Lung (tissue), 12 donors: ENCODE results near the gene SAMD11. TPM values are rescaled to one million over a fixed set of nuclear protein-coding genes. Genes with fewer than 3 reads are reported as not detected.

ENCODE experiments used
- ATAC-seq: fragments of 200-7000 bp; cut with Tn5 transposase; one replicate; pipeline ENCODE4 v1.9.1; 2020; ENCODE audit warnings: moderate number of reproducible peaks; ENCODE audit not compliant: insufficient read depth, low FRiP score
- DNase-seq, 3 donors: peaks; one replicate each; pipeline ENCODE4 v3.0.0-alpha.2; 2013 to 2017
- H3K27ac ChIP-seq, 2 donors: one replicate each; pipeline ENCODE4 v1.5.1; 2013; ENCODE audit warnings: mild to moderate bottlenecking in 2 of 2, moderate library complexity in 2 of 2, control low read depth in 1 of 2, inconsistent platforms in 1 of 2, low read depth in 1 of 2, low read length in 1 of 2
- H3K27me3 ChIP-seq, 3 donors: one replicate each; pipeline ENCODE4 v1.5.1; 2013; ENCODE audit warnings: low read length in 2 of 3; ENCODE audit not compliant: control insufficient read depth in 3 of 3, insufficient read depth in 3 of 3
- H3K36me3 ChIP-seq, 4 donors: one replicate each; pipeline ENCODE4 v1.5.1; 2013; ENCODE audit warnings: low read length in 4 of 4, mild to moderate bottlenecking in 1 of 4, moderate library complexity in 1 of 4; ENCODE audit not compliant: control insufficient read depth in 4 of 4, insufficient read depth in 4 of 4
- H3K4me1 ChIP-seq, 5 donors: one replicate each; pipeline ENCODE4 v1.5.1; 2013; ENCODE audit warnings: low read length in 5 of 5, mild to moderate bottlenecking in 2 of 5, moderate library complexity in 1 of 5; ENCODE audit not compliant: control insufficient read depth in 5 of 5, insufficient read depth in 5 of 5
- H3K4me3 ChIP-seq: one replicate; pipeline ENCODE4 v1.5.1; 2013; ENCODE audit warnings: mild to moderate bottlenecking, control low read depth, moderate library complexity
- H3K9ac ChIP-seq, 2 donors: one replicate each; pipeline ENCODE4 v1.5.1; 2013; ENCODE audit warnings: low read length in 2 of 2, control low read depth in 1 of 2; ENCODE audit not compliant: insufficient read depth in 1 of 2
- H3K9me3 ChIP-seq, 4 donors: one replicate each; pipeline ENCODE4 v1.5.1; 2013; ENCODE audit warnings: low read length in 3 of 4, mild to moderate bottlenecking in 1 of 4, moderate library complexity in 1 of 4; ENCODE audit not compliant: control insufficient read depth in 4 of 4, insufficient read depth in 3 of 4
- WGBS, 2 donors: extraction: QIAGEN DNeasy Blood & Tissue Kit; methylation state at CpG; one replicate each; pipeline ENCODE4 v1.1.7; 2013; 5-methylcytosine and 5-hydroxymethylcytosine counted together
- polyA plus RNA-seq, 2 donors: library from polyadenylated mRNA; stranded (reverse); fragments of 200-250 nt; gene quantifications; one replicate each; pipeline ENCODE4 v1.2.1, GENCODE V29; 2013
- total RNA-seq, 2 donors: library from RNA; depleted of rRNA in 1 of 2; stranded (reverse); fragments of >200 nt in 1 of 2; gene quantifications; one replicate each; pipeline ENCODE4 v1.2.1, GENCODE V29; 2014 to 2021
- TF ChIP-seq, protein P1 (sequence below): IDR thresholded peaks from 2 replicates; pipeline ENCODE4 v1.5.1; 2012; ENCODE audit warnings: mild to moderate bottlenecking; ENCODE audit errors: control extremely low read depth, extremely low read depth
- donor health status: control.
- donor health status: control.
- donor health status: Bipolar disorder and iron deficiency.
- donor health status: healthy.
- donor health status: DM: yes; HTN: yes; CAD: no.

Gene SAMD11
- total and polyA plus RNA-seq, 4 donors, result 3.7 to 26.3 (median 5.8) TPM

DNA sequence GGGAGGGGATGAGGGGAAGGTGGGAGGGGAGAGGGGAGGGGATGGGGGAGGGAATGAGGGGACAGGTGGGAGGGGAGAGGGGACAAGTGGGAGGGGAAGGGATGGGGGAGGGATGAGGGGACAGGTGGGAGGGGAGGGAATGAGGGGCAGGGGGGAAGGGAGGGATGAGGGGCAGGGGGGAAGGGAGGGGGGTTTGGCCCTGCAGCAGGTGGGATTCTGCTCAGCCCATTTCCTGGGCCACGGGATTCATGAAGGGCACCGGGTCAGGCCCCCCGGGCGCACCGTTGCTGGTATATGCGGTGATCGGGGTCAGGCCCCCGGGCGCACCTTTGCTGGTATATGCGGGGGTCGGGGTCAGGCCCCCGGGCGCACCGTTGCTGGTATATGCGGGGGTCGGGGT is 15.1 kb upstream of the SAMD11 start:
- TF ChIP-seq, protein P1, sequence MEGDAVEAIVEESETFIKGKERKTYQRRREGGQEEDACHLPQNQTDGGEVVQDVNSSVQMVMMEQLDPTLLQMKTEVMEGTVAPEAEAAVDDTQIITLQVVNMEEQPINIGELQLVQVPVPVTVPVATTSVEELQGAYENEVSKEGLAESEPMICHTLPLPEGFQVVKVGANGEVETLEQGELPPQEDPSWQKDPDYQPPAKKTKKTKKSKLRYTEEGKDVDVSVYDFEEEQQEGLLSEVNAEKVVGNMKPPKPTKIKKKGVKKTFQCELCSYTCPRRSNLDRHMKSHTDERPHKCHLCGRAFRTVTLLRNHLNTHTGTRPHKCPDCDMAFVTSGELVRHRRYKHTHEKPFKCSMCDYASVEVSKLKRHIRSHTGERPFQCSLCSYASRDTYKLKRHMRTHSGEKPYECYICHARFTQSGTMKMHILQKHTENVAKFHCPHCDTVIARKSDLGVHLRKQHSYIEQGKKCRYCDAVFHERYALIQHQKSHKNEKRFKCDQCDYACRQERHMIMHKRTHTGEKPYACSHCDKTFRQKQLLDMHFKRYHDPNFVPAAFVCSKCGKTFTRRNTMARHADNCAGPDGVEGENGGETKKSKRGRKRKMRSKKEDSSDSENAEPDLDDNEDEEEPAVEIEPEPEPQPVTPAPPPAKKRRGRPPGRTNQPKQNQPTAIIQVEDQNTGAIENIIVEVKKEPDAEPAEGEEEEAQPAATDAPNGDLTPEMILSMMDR, result no peak
- Histone ChIP-seq H3K27me3 (peaks cover 0 to 8% (median 0%) of the 10 kb centered on the region in 3 donors), H3K4me3 (no peak overlapping the region), H3K9me3 (peaks cover 0 to 2% (median 0%) of the 10 kb centered on the region in 4 donors), H3K9ac (no peak overlapping the region), H3K4me1 (peaks cover 0 to 56% (median 4%) of the 10 kb centered on the region in 5 donors), H3K36me3 (no peaks in the 10 kb centered on the region), H3K27ac (no peak overlapping the region)
- DNase-seq, result no peak
- no peak for ATAC-seq
- 83% methylated on average over 16 of the region's 16 CpGs; no CpG with 5 or more reads in 1 of the 2 donors for WGBS, 2 donors

DNA sequence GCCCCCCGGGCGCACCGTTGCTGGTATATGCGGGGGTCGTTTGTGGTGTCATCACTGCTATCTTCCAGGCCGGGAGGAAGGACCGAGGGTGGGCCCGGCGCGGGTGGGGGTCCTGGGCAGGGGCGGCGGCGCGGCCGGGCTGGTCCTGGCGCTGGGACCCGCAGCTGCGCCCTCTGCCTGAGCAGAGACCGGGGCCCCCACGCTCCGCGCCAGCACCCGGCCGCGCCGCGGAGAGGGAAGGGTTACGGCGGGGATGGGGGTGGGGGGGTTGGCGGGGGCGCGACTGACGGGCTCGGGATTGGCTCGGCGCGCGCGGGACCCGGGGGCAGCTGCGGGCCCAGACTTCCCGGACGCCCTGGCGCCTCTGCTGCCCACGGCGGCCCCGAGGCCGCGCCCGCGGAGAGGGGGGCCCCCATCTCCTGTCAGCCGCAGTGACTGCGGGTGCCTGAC is 13.8 kb upstream of the SAMD11 start:
- no peak overlapping the region for H3K27ac ChIP-seq
- DNase-seq (peak in 2 of 3 donors; percentile 69 to 71), ATAC-seq (no peak)
- WGBS, 2 donors, result 8 to 13% methylated on average over 26 to 53 of the region's 53 CpGs
- peaks cover 0 to 8% (median 0%) of the 10 kb centered on the region in 3 donors for H3K27me3 ChIP-seq
- no peak overlapping the region for H3K9ac ChIP-seq
- H3K4me1 ChIP-seq, result peaks cover 0 to 56% (median 4%) of the 10 kb centered on the region in 5 donors
- peaks cover 0 to 2% (median 0%) of the 10 kb centered on the region in 4 donors for H3K9me3 ChIP-seq
- TF ChIP-seq, protein P1, result no peak
- H3K4me3 ChIP-seq, result no peak overlapping the region
- no peaks in the 10 kb centered on the region for H3K36me3 ChIP-seq

DNA sequence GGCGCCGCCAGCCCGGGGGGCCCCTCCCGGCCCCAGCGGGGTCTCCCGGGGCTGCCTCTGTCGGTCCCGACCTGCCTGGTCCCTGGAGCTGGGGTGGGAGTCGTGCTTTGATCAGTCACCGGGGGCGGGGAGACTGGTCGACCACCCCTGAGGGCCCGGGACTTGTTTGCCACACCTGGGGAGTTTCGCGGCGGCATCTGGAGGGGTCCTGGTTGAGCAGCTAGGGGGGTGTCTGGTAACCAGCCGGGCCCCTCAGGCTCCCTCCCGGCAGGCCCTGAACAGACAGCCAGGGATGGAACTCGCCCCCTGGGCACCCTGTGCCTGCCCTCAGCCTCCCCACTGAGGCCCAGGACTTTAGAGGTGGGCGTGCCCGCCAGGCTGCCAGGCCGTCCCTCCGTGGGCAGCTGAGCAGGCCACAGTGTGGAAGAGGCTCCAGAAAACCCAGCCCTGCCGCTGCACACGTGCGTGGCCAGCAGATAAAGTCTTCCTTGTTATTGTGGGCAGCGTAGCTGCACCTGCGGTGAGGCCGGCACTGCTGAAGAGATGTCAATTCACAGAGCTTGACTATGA is 13.3 kb upstream of the SAMD11 start:
- no peaks in the 10 kb centered on the region for H3K9me3 ChIP-seq
- no peak overlapping the region for H3K27ac ChIP-seq
- H3K4me3 ChIP-seq, result no peak overlapping the region
- ATAC-seq, result no peak
- DNase-seq, result no peak
- H3K9ac ChIP-seq, result no peak overlapping the region
- TF ChIP-seq, protein P1, result no peak
- H3K36me3 ChIP-seq, result no peaks in the 10 kb centered on the region
- peaks cover 0 to 8% (median 0%) of the 10 kb centered on the region in 3 donors for H3K27me3 ChIP-seq
- 25 to 28% methylated on average over 26 to 29 of the region's 29 CpGs for WGBS, 2 donors
- peaks cover 0 to 54% (median 4%) of the 10 kb centered on the region in 5 donors for H3K4me1 ChIP-seq
